Measurements from ENCODE around the gene NWD2.
"Not testable (repeated sequence)": the region's sequence is repeated elsewhere in the genome, so short reads cannot be mapped to it uniquely, and the experiment has no call there.

Gene NWD2, protein sequence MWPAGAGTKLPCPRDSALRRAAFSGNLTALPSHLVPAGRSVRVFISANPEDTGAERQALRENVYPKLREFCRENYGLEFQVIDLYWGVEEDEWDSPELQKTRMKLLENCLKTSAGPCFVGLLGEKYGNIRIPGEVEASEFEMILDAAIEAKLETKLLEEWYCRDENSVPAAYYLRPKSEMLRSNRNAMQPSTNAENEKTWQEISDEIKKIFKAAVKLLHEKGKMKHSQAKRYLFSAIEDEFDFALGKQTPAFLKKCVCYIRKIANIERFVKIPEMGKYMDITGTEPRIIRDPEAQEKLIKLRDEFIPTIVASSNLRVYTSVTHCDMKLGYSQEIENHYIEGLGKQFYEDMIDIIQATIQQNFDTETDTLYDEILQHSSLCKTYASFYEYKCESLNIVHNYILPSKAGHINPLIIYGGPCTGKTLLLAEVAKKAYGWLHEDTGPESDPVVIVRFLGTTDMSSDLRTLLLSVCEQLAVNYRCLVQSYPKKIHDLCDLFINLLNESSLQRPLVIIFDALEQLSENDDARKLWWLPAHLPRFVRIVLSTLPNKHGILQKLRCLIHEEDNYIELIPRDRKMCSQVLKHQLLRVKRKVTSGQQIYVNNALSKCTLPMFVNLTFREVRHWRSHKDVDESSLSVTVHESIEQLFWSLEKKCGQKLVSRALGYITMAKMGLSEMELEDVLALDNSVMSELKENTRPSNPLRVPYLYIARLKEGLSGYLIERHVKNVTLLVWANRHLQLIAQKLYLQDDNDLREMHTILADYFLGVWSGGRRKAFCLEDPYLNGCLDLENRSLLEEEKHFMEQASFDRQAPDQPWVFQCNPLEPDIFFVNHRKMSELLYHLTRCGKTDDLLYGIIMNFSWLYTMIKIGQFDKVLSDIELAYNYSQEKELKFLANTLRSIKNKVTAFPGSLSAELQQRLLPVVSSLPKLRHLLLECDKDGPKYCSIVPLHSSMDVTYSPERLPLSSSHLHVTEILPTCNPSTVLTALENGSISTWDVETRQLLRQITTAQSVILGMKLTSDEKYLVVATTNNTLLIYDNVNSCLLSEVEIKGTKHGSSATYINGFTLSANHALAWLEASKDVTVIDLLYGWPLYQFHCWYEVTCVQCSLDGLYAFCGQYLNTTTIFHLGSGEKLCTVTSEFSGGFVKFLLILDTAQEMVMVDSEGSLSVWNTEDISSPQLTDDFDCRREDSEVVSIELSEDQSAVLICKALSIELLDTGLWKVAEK (N-terminal part only)

DNA sequence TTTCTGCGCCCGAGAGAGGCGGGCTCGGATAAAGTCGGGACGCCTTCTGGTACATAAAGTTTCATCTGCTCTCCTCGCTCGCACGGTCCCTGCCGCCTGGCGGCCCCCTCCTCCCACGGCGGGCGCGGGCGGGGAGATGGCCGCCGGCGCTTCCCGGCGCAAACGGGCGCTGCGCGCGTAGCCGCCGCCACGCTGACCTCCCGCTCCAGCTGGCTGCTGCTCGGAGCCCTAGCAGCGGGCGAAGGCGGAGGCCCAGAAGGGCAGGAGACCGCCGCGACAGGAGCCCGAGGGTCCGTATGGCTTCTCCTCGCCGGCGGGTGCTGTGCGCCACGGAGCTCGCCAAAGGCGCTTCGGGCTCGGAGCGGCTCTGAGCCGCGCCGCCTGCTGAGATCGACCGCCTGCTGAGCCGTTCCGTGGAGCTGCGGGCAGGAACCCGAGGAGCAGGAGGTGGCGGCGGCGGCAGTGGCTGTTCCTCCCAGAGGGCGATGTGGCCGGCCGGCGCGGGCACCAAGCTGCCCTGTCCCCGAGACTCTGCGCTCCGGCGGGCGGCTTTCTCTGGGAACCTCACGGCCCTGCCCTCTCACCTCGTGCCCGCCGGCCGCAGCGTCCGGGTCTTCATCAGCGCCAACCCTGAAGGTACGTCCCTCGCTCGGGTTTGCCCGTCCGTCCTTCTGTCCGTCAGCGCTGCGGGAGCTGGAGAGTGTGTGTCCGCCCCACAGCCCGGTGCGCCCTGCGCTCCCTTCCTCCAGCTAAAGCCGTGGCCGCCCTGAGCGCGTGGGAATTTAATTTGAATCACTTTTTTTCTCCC is at the start of gene NWD2:
NWD2 (plus strand) TSS at position 161 of the 808 bp plus-strand sequence; CDS start at position 486, 325 bp downstream.
- Histone ChIP-seq H3K27ac (ENCODE audit: low read depth, low read length) (no peak within 1 kb of the TSS), H3K79me2 (ENCODE audit: control insufficient read depth, insufficient read depth, low read length, unreplicated experiment) (no peaks in the 10 kb centered on the region), H3K4me3 (ENCODE audit: low read depth, low read length) (no peak within 1 kb of the TSS), H3K36me3 (ENCODE audit: insufficient read depth, low read length) (no peaks in the 10 kb centered on the region), H2AFZ (ENCODE audit: low read length, unreplicated experiment) (no peak within 1 kb of the TSS), H3K27me3 (ENCODE audit: insufficient read depth, low read length) (peaks cover 50% of the 10 kb centered on the region), H3K4me1 (ENCODE audit: control insufficient read depth, insufficient read depth, low read length, unreplicated experiment) (no peaks in the 10 kb centered on the region)

DNA sequence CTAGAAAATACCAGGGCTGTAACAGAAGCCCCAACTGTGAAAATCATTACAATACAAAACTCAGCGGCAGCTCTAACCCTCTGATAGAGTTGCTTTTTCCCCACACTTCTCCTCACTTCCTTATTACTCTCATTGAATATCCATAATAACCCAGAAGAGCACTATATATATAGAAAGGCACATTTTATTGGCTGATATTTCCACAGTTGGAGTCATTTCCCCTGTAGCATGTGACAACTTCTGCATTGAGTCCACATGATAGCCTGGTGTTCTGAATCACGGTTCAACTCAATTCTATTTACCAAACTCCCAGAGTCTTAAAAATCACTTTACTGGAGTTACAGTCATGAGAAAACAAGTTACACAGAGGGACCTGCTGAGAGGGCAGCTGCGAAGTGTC is 46.6 kb upstream of the NWD2 start:
- H3K79me2 ChIP-seq (ENCODE audit: control insufficient read depth, insufficient read depth, low read length, unreplicated experiment): no peaks in the 10 kb centered on the region
- H3K4me3 ChIP-seq (ENCODE audit: low read depth, low read length): no peak overlapping the region
- H3K4me1 ChIP-seq (ENCODE audit: control insufficient read depth, insufficient read depth, low read length, unreplicated experiment): no peaks in the 10 kb centered on the region
- H3K36me3 ChIP-seq (ENCODE audit: insufficient read depth, low read length): no peaks in the 10 kb centered on the region
- H3K27ac ChIP-seq (ENCODE audit: low read depth, low read length): no peak overlapping the region
- H2AFZ ChIP-seq (ENCODE audit: low read length, unreplicated experiment): no peak overlapping the region
- H3K27me3 ChIP-seq (ENCODE audit: insufficient read depth, low read length): no peaks in the 10 kb centered on the region

DNA sequence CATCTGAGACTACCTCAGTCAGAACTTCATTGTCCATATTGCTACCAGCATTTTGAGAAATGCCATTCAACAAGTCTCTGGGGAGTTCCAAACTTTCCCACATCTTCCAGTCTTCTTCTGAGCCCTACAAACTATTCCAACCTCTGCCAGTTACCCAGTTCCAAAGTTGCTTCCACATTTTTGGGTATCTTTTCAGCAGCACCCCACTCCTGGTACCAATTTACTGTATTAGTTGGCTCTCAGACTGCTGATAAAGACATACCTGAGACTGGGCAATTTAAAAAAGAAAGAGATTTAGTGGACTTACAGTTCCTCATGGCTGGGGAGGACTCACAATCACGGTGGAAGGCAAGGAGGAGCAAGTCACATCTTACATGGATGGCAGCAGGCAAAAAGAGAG is 39.8 kb upstream of the NWD2 start:
- not testable (repeated sequence) for H3K27me3 ChIP-seq (ENCODE audit: insufficient read depth, low read length); H3K4me1 ChIP-seq (ENCODE audit: control insufficient read depth, insufficient read depth, low read length, unreplicated experiment); H3K4me3 ChIP-seq (ENCODE audit: low read depth, low read length); H3K79me2 ChIP-seq (ENCODE audit: control insufficient read depth, insufficient read depth, low read length, unreplicated experiment); H3K36me3 ChIP-seq (ENCODE audit: insufficient read depth, low read length); H2AFZ ChIP-seq (ENCODE audit: low read length, unreplicated experiment); H3K27ac ChIP-seq (ENCODE audit: low read depth, low read length)

DNA sequence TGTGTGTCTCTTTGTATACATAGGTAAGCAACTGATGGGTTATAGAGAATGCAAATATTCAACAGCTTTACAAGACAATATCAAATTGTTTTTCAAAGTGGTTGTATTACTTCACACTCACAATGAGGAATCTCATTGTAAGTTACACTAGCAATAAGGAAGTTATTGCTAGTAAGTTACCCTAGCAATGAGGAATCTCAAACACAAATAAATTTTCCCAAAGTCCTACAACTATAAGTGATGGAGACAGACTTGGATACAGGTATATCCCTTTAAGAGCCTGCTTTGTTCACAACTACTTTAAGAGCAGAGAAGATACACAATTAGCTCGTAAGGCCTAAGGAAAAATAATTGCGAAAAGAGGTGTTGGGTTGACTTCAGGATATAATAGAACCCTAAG is 28.3 kb upstream of the NWD2 start:
- Histone ChIP-seq H3K27me3 (ENCODE audit: insufficient read depth, low read length) (no peaks in the 10 kb centered on the region), H3K36me3 (ENCODE audit: insufficient read depth, low read length) (no peaks in the 10 kb centered on the region), H3K4me3 (ENCODE audit: low read depth, low read length) (no peak overlapping the region), H3K27ac (ENCODE audit: low read depth, low read length) (no peak overlapping the region), H3K4me1 (ENCODE audit: control insufficient read depth, insufficient read depth, low read length, unreplicated experiment) (no peaks in the 10 kb centered on the region), H3K79me2 (ENCODE audit: control insufficient read depth, insufficient read depth, low read length, unreplicated experiment) (no peaks in the 10 kb centered on the region), H2AFZ (ENCODE audit: low read length, unreplicated experiment) (no peak overlapping the region)

DNA sequence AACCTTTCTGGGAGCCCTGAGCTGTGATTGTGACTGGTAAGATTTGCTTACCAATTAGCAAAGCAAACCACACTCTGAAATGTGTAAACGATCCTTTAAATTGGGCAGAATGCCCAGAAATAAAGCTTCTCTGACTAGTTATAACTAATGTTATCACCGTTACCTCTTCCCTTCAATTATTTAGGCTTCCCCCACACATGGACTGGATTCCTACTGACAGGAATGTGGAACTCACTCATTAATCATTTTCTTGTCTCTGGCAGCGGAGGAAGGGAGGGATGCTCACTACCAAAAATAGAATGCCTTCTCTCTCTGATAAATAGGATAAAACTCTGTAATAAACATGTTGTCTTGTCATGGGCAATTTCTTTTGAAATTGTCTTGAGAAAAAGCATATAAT is 25.3 kb upstream of the NWD2 start:
- no peak overlapping the region for H3K4me3 ChIP-seq (ENCODE audit: low read depth, low read length)
- no peaks in the 10 kb centered on the region for H3K4me1 ChIP-seq (ENCODE audit: control insufficient read depth, insufficient read depth, low read length, unreplicated experiment)
- H3K27me3 ChIP-seq (ENCODE audit: insufficient read depth, low read length): no peaks in the 10 kb centered on the region
- no peak overlapping the region for H2AFZ ChIP-seq (ENCODE audit: low read length, unreplicated experiment)
- H3K79me2 ChIP-seq (ENCODE audit: control insufficient read depth, insufficient read depth, low read length, unreplicated experiment): no peaks in the 10 kb centered on the region
- no peak overlapping the region for H3K27ac ChIP-seq (ENCODE audit: low read depth, low read length)
- no peaks in the 10 kb centered on the region for H3K36me3 ChIP-seq (ENCODE audit: insufficient read depth, low read length)

DNA sequence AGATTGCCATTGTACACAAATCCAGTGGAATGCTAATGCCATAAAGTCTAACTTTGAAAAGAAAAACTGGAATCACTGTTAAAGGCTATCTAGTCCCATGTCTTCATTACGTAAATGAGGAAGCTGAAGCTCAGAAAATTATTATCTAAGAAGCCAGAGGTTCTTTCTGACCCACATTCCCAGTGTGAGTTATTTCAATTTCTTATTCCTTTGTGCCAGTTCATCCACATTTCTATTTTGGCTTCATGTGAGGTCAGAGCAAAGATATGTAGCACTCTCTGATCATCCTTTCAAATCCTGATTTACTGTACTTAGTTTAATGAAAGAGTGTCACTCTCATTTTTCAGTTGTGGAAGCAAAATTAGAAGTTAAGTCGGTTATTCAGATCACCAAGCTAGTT is 24.6 kb upstream of the NWD2 start:
- Histone ChIP-seq H3K4me3 (ENCODE audit: low read depth, low read length) (no peak overlapping the region), H3K27ac (ENCODE audit: low read depth, low read length) (no peak overlapping the region), H3K27me3 (ENCODE audit: insufficient read depth, low read length) (no peaks in the 10 kb centered on the region), H3K36me3 (ENCODE audit: insufficient read depth, low read length) (no peaks in the 10 kb centered on the region), H3K4me1 (ENCODE audit: control insufficient read depth, insufficient read depth, low read length, unreplicated experiment) (no peaks in the 10 kb centered on the region), H3K79me2 (ENCODE audit: control insufficient read depth, insufficient read depth, low read length, unreplicated experiment) (no peaks in the 10 kb centered on the region), H2AFZ (ENCODE audit: low read length, unreplicated experiment) (no peak overlapping the region)

DNA sequence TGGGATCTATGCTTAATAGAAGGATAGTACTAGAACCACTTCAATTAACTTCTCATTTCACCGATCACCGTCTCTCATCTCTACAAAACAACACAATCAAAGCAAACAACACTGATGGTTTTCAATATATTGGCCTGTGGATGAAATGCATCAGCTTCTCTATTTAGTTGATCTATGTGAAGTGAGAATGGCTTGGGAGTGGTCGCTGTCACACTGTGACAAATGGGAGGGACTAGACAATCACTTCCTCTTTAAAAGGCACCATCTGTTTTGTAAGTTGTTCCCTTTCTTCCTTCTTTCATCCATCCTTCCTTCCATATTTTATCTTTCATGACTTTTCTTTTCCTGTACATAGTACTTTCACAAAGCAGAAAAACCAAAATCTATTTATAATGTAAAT is 23.9 kb upstream of the NWD2 start:
- Histone ChIP-seq H2AFZ (ENCODE audit: low read length, unreplicated experiment) (no peak overlapping the region), H3K79me2 (ENCODE audit: control insufficient read depth, insufficient read depth, low read length, unreplicated experiment) (no peaks in the 10 kb centered on the region), H3K4me1 (ENCODE audit: control insufficient read depth, insufficient read depth, low read length, unreplicated experiment) (no peaks in the 10 kb centered on the region), H3K27me3 (ENCODE audit: insufficient read depth, low read length) (no peaks in the 10 kb centered on the region), H3K27ac (ENCODE audit: low read depth, low read length) (no peak overlapping the region), H3K4me3 (ENCODE audit: low read depth, low read length) (no peak overlapping the region), H3K36me3 (ENCODE audit: insufficient read depth, low read length) (no peaks in the 10 kb centered on the region)

DNA sequence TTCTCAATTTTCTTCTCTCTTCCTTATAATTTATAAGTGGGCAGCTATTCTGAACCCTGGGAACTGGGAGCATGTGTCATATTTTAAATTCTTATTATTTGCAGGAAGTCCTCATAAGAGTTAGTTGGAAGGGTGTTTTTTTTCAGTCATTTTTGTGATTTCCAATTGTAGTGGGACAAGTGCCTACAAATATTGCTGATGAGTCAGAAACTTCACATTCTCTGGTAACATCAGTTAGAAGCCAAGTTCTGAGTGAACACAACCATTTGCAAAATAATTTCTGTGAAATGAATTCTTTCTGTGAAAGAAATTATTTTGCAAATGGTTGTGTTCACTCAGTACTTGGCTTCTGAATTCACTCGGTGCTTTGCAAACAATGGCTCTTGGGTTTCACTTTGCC is 20.8 kb upstream of the NWD2 start:
- Histone ChIP-seq H2AFZ (ENCODE audit: low read length, unreplicated experiment) (no peak overlapping the region), H3K79me2 (ENCODE audit: control insufficient read depth, insufficient read depth, low read length, unreplicated experiment) (no peaks in the 10 kb centered on the region), H3K36me3 (ENCODE audit: insufficient read depth, low read length) (no peaks in the 10 kb centered on the region), H3K4me1 (ENCODE audit: control insufficient read depth, insufficient read depth, low read length, unreplicated experiment) (no peaks in the 10 kb centered on the region), H3K27me3 (ENCODE audit: insufficient read depth, low read length) (no peaks in the 10 kb centered on the region), H3K4me3 (ENCODE audit: low read depth, low read length) (no peak overlapping the region), H3K27ac (ENCODE audit: low read depth, low read length) (no peak overlapping the region)

DNA sequence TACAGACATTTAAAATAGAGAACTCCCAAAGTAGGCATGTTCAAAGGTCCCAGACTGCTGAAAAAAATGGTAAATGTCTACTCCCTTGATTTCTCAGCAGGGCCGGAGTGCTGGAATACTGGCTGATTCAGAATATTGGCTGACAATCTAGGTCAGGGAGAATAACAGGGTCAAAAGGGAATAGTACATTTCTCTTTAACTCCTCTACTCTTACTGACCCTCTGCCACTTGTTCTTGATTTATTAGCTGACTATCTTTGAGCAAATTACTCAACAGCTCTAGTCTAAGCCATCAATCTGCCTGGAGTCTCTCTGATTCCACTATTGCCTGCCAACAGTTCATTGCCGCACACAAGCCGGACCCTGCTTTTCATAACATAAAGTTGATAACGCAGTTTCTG is 19.7 kb upstream of the NWD2 start:
- Histone ChIP-seq H3K27me3 (ENCODE audit: insufficient read depth, low read length) (no peaks in the 10 kb centered on the region), H3K4me3 (ENCODE audit: low read depth, low read length) (no peak overlapping the region), H3K4me1 (ENCODE audit: control insufficient read depth, insufficient read depth, low read length, unreplicated experiment) (no peaks in the 10 kb centered on the region), H3K27ac (ENCODE audit: low read depth, low read length) (no peak overlapping the region), H3K79me2 (ENCODE audit: control insufficient read depth, insufficient read depth, low read length, unreplicated experiment) (no peaks in the 10 kb centered on the region), H3K36me3 (ENCODE audit: insufficient read depth, low read length) (no peaks in the 10 kb centered on the region), H2AFZ (ENCODE audit: low read length, unreplicated experiment) (no peak overlapping the region)

DNA sequence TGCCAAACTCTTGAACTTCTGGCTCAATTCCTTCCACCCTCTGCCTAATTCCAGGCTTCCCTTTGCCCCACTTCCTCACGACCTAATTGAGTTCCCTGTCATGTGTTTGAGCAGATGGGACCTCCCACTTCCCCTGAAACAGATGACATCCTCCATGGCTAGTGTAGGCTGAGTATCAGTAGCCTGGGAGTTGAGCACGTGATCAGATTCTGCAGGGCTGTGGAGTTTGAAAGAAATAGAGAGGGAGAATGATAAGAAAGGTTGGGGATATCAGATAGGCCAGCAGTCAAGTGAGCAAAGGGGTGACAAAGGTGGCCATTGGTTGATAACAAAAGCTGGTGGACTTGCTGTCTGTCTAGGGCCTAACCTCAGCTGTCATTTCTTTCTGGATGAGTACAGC is 18.8 kb upstream of the NWD2 start:
- no peak overlapping the region for H3K27ac ChIP-seq (ENCODE audit: low read depth, low read length)

More for the DNA sequence above, 18.8 kb upstream of the NWD2 start:
- Histone ChIP-seq H3K27me3 (ENCODE audit: insufficient read depth, low read length) (no peaks in the 10 kb centered on the region), H3K79me2 (ENCODE audit: control insufficient read depth, insufficient read depth, low read length, unreplicated experiment) (no peaks in the 10 kb centered on the region), H3K4me1 (ENCODE audit: control insufficient read depth, insufficient read depth, low read length, unreplicated experiment) (no peaks in the 10 kb centered on the region), H3K4me3 (ENCODE audit: low read depth, low read length) (no peak overlapping the region), H3K36me3 (ENCODE audit: insufficient read depth, low read length) (no peaks in the 10 kb centered on the region), H2AFZ (ENCODE audit: low read length, unreplicated experiment) (no peak overlapping the region)
